GM21786 (cell line): ENCODE measurements around the gene MICALL1.

Experiments
- ATAC-seq: cut with Tn5 transposase; IDR thresholded peaks from one replicate; pipeline ENCODE4 v1.9.1; 2021; ENCODE audit not compliant: unreplicated experiment

The MICALL1 gene

GRCh38 chr22:37904572-37905533 is 1.2 kb upstream of the MICALL1 start:
- ATAC-seq, result no peak

- ATAC-seq, result peak; percentile 22
Observed at GRCh38 chr22:37906364-37907008, 389 bp downstream of the MICALL1 start.

- no peak for ATAC-seq
Observed at GRCh38 chr22:37907036-37907954, 1.2 kb downstream of the MICALL1 start.

GRCh38 chr22:37909766-37910165 is 3.7 kb downstream of the MICALL1 start:
- no peak for ATAC-seq

GRCh38 chr22:37910890-37911672 is 5.0 kb downstream of the MICALL1 start:
- ATAC-seq, result no peak

- ATAC-seq, result no peak
Observed at GRCh38 chr22:37911697-37912096, 5.6 kb downstream of the MICALL1 start.

GRCh38 chr22:37912171-37912570 is 6.1 kb downstream of the MICALL1 start:
- ATAC-seq, result no peak

GRCh38 chr22:37913233-37913721 is 7.2 kb downstream of the MICALL1 start:
- no peak for ATAC-seq

- ATAC-seq, result no peak
Observed at GRCh38 chr22:37916311-37916710, 10.2 kb downstream of the MICALL1 start.

- no peak for ATAC-seq
Observed at GRCh38 chr22:37917874-37918548, 11.9 kb downstream of the MICALL1 start.

- ATAC-seq, result no peak
Observed at GRCh38 chr22:37918580-37919270, 12.6 kb downstream of the MICALL1 start.

GRCh38 chr22:37920126-37920525 is 14.0 kb downstream of the MICALL1 start:
- ATAC-seq, result no peak

GRCh38 chr22:37922191-37922590 is 16.1 kb downstream of the MICALL1 start:
- ATAC-seq, result no peak

- ATAC-seq, result no peak
Observed at GRCh38 chr22:37923927-37924326, 17.8 kb downstream of the MICALL1 start.

GRCh38 chr22:37924386-37925065 is 18.4 kb downstream of the MICALL1 start:
- ATAC-seq, result no peak

- no peak for ATAC-seq
Observed at GRCh38 chr22:37925330-37925729, 19.2 kb downstream of the MICALL1 start.

GRCh38 chr22:37925767-37926166 is 19.7 kb downstream of the MICALL1 start:
- no peak for ATAC-seq

- ATAC-seq, result no peak
Observed at GRCh38 chr22:37926358-37926757, 20.3 kb downstream of the MICALL1 start.
